ENCODE measurements around the gene PIK3R1.

Gene PIK3R1

DNA sequence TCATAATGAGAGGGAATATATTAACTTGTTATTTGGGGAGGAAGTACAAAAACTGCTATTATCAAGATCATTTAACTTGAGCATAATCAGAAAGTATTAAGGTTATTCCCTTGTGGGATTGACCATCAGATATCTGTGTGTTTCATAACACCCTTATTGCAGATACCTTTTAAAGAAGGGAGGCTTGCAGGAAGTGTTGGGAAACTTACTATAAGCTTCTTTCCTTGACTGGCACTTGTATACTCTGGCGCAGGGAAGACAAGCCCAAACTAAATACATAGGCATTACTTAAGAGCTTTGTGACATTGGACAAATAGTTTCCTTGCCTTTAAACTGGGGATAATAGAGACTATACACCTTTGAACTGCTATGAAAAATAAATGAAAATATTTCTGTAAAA, 50.9 kb downstream of the PIK3R1 start:
- peak; percentile 46 for DNase-seq (ENCODE audit: low read depth)
- TF ChIP-seq, protein P1, sequence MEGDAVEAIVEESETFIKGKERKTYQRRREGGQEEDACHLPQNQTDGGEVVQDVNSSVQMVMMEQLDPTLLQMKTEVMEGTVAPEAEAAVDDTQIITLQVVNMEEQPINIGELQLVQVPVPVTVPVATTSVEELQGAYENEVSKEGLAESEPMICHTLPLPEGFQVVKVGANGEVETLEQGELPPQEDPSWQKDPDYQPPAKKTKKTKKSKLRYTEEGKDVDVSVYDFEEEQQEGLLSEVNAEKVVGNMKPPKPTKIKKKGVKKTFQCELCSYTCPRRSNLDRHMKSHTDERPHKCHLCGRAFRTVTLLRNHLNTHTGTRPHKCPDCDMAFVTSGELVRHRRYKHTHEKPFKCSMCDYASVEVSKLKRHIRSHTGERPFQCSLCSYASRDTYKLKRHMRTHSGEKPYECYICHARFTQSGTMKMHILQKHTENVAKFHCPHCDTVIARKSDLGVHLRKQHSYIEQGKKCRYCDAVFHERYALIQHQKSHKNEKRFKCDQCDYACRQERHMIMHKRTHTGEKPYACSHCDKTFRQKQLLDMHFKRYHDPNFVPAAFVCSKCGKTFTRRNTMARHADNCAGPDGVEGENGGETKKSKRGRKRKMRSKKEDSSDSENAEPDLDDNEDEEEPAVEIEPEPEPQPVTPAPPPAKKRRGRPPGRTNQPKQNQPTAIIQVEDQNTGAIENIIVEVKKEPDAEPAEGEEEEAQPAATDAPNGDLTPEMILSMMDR (IDR thresholded peaks at IDR 0.05; ENCODE audit: low read length, missing control alignments) = no peak
- H3K4me3 ChIP-seq (replicated peaks; ENCODE audit: low read depth, low read length) = no peak overlapping the region

- TF ChIP-seq, protein P1 (IDR thresholded peaks at IDR 0.05; ENCODE audit: low read length, missing control alignments) = no peak
- DNase-seq (ENCODE audit: low read depth) = no peak
- no peak overlapping the region for H3K4me3 ChIP-seq (replicated peaks; ENCODE audit: low read depth, low read length)
These were observed 51.5 kb downstream of the PIK3R1 start for GRCh38 chr5:68267066-68267465.

GRCh38 chr5:68268101-68268851, 52.7 kb downstream of the PIK3R1 start:
- DNase-seq (ENCODE audit: low read depth) = no peak
- no peak overlapping the region for H3K4me3 ChIP-seq (replicated peaks; ENCODE audit: low read depth, low read length)
- TF ChIP-seq, protein P1 (IDR thresholded peaks at IDR 0.05; ENCODE audit: low read length, missing control alignments) = no peak

DNA sequence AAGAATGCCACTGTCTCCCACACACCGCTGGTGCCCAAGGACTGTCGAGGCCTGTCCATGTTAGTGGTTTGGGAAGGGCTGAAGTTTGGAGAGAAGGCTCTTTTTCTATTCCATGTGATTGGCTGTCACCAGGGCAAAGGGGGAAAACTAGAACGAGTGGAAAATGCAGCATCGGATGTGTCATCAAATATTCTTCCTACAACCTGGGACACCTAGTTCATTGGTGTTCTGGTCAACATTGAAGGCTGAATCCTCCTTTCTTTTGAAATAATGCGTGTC, 53.2 kb downstream of the PIK3R1 start:
- no peak overlapping the region for H3K4me3 ChIP-seq (replicated peaks; ENCODE audit: low read depth, low read length)

DNA sequence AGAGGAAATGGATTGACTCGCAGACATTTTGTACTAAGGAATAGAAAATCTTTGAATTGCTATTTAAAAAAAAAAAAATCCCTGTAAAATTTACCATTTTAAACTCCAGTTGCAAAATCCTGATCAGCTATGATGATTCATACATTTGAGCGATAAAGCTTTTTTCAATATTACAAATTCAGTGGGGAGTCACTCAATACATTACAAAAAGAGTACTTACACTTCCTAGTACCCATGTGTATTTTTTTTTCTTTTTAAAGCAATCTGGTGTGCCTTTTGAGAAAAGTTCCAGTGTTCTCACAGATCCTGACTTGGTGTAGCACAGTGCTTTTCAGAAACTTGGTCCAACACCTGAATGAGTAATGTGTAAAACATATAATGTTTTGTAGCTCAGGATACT, 54.3 kb downstream of the PIK3R1 start:
- TF ChIP-seq, protein P1 (IDR thresholded peaks at IDR 0.05; ENCODE audit: low read length, missing control alignments) = no peak
- no peak for DNase-seq (ENCODE audit: low read depth)
- no peak overlapping the region for H3K4me3 ChIP-seq (replicated peaks; ENCODE audit: low read depth, low read length)

More for the DNA sequence above, 53.2 kb downstream of the PIK3R1 start:
- no peak for DNase-seq (ENCODE audit: low read depth)
- TF ChIP-seq, protein P1 (IDR thresholded peaks at IDR 0.05; ENCODE audit: low read length, missing control alignments) = no peak

DNA sequence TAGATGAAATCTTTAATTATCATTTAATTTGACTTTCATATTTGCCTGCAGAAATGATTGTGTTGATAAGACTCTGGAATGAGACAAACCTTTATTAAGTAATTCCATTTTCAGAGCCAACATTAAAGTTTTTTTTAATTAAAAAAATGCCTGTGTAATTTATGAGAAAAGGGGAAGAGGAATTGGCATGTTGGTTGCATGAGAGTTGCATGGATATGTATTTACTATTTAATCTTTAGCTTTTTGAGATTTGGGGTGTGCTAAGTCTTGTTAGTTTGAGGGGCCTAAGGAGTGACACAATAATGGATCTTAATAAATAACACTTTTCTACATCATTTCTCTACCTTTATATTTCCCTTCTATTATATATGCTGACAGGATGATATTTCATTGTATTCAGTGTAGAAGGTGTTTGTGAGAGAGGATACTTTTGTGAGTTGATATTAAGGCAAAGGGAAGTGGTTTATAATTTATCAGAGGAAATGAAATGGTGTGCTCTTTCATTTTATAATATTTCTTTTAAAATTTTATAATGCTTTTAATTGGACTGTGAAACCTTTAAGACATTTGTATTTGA, 54.9 kb downstream of the PIK3R1 start:
- TF ChIP-seq, protein P1 (IDR thresholded peaks at IDR 0.05; ENCODE audit: low read length, missing control alignments) = no peak
- H3K4me3 ChIP-seq (replicated peaks; ENCODE audit: low read depth, low read length) = no peak overlapping the region
- no peak for DNase-seq (ENCODE audit: low read depth)

GRCh38 chr5:68271124-68271523, 55.6 kb downstream of the PIK3R1 start:
- no peak for DNase-seq (ENCODE audit: low read depth)
- TF ChIP-seq, protein P1 (IDR thresholded peaks at IDR 0.05; ENCODE audit: low read length, missing control alignments) = no peak
- no peak overlapping the region for H3K4me3 ChIP-seq (replicated peaks; ENCODE audit: low read depth, low read length)

Data from fibroblast of pulmonary artery (primary cell).